Left cardiac atrium (tissue), 4 donors: Measurements from ENCODE around the gene CD63. TPM values are rescaled to one million over a fixed set of nuclear protein-coding genes. Genes with fewer than 3 reads are reported as not detected.

Experiments
- ATAC-seq, 2 donors: fragments of 200-7000 bp; cut with Tn5 transposase; one replicate each; pipeline ENCODE4 v1.9.1; 2020; ENCODE audit warnings: mild to moderate bottlenecking in 2 of 2, moderate library complexity in 2 of 2
- DNase-seq: peaks from one replicate; pipeline ENCODE4 v3.0.0-alpha.2; 2020
- intact Hi-C, 2 donors: fragments of 100-400 bp; cut with DNase I; formaldehyde crosslinking; loops; one replicate each; pipeline versions ENCODE4 v1.14.1 to v1.15.1; 2022 to 2023
- total RNA-seq, 2 donors: library from RNA; stranded (reverse); fragmentation: NEBNext Ultra II Directional; extraction: Animal tissue kit (Norgen Biotek cat#: 25700); gene quantifications; one replicate each; pipeline ENCODE4 v1.2.1, GENCODE V29; 2021
- donor health status: DM: no; HTN: yes; CAD: no.
- donor health status: DM: no; HTN: yes; CAD: no; lungs with severe emphysema.
- donor health status: DM: yes; HTN: yes; CAD: no.
- donor health status: Dilated cardiomyopathy.

CD63 gene
- total RNA-seq, 2 donors from 2014 or later, result 1,288 to 1,875 TPM

DNA sequence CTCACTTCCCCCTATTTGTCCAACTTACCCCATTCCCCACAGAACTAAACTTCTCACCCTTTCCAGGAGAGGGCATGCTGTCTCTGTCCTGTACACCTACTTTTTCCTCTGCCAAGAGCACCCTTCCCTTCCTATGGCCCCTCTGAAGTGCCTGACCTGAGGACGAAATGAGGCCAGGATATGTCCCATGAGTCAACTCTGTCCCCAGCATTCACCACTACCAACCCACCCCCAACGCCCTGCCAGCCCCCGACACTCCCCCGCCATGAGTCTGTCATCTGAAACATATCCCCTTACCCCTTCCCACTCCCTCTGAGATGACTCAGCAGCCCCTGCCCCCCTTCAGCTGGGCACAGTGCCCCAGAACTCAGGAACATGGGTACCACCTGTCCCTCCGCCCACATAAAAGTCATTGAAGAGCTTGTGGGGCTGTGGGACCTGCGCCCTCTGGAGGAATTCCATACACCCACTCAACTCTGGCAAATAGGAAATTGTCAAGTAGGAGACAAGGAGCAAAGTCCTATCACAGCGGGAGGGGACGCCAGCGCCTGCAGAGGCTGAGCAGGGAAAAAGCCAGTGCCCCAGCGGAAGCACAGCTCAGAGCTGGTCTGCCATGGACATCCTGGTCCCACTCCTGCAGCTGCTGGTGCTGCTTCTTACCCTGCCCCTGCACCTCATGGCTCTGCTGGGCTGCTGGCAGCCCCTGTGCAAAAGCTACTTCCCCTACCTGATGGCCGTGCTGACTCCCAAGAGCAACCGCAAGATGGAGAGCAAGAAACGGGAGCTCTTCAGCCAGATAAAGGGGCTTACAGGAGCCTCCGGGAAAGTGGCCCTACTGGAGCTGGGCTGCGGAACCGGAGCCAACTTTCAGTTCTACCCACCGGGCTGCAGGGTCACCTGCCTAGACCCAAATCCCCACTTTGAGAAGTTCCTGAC lies 47.4 kb downstream of the CD63 start:
- intact Hi-C loops, result loop anchor here in 1 of 2 donors (2.0 kb wide), 1 partner anchor 21 kb away; no protein-coding TSS in a partner anchor
- ATAC-seq (peak; percentile 75 to 76), DNase-seq (peak; percentile 71)

- DNase-seq (no peak), ATAC-seq (no peak)
- intact Hi-C loops, result loop anchor here in 1 of 2 donors (2.0 kb wide), 1 partner anchor 19 kb away; no protein-coding TSS in a partner anchor
These were observed 49.1 kb downstream of the CD63 start for GRCh38 chr12:55679691-55680090.

GRCh38 chr12:55676707-55677106 lies 52.1 kb downstream of the CD63 start:
- DNase-seq (no peak), ATAC-seq (no peak)
- intact Hi-C loops, result no loop called here

DNA sequence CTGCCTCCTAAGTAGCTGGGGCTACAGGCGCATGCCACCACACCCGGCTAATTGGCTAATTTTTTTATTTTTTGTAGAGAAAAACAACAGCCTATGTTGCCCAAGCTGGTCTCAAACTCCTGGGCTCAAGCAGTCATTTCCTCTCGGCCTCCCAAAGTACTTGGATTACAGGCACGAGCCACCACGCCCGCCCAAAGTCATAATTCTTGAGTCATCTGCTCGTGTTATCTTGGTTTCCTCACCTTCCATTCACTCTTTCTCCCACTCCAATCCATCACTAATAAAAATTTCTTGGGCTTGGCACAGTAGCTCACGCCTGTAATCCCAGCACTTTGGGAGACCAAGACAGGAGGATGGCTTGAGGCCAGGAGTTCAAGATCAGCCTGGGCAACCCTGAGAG lies 53.1 kb downstream of the CD63 start:
- intact Hi-C loops, result no loop called here
- peak in 1 of 2 donors; percentile 44 for ATAC-seq
- no peak for DNase-seq

Other genes starting within 250 kb of the CD63 start
- gene OR6C68, start 236.6 kb downstream of the CD63 start, total RNA-seq, result not detected
- not detected for gene OR6C4, start 179.4 kb downstream of the CD63 start, total RNA-seq
- not detected for gene OR2AP1, start 156.5 kb downstream of the CD63 start, total RNA-seq
- under 1 TPM; 0.68 TPM for gene OR10P1, start 92.1 kb downstream of the CD63 start, total RNA-seq
- gene ITGA7, start 21.1 kb downstream of the CD63 start, total RNA-seq, result 100 to 1,000 TPM; 395 to 448 TPM
- 100 to 1,000 TPM; 119 to 123 TPM for gene BLOC1S1, start 13.0 kb downstream of the CD63 start, total RNA-seq
- 10 to 100 TPM; 29.5 to 38.1 TPM for gene RDH5, start 8.6 kb downstream of the CD63 start, total RNA-seq
- 10 to 100 TPM; 12.0 to 14.2 TPM for gene GDF11, start 14.1 kb upstream of the CD63 start, total RNA-seq
- 10 to 100 TPM; 42.9 to 50.1 TPM for gene SARNP, start 88.7 kb upstream of the CD63 start, total RNA-seq
- 10 to 100 TPM; 21.4 to 24.0 TPM for gene ORMDL2, start 89.0 kb upstream of the CD63 start, total RNA-seq
- gene DNAJC14, start 100.6 kb upstream of the CD63 start, total RNA-seq, result 10 to 100 TPM; 20.3 to 21.3 TPM
- gene MMP19, start 113.9 kb upstream of the CD63 start, total RNA-seq, result 10 to 100 TPM; 11.1 to 23.3 TPM
- gene PYM1, start 198.9 kb upstream of the CD63 start, total RNA-seq, result 10 to 100 TPM; 16.0 to 21.2 TPM
- gene DGKA, start 202.2 kb upstream of the CD63 start, total RNA-seq, result 10 to 100 TPM; 17.3 to 19.8 TPM
- under 1 TPM; 0.65 to 0.81 TPM for gene PMEL, start 237.0 kb upstream of the CD63 start, total RNA-seq
- gene CDK2, start 237.8 kb upstream of the CD63 start, total RNA-seq, result 10 to 100 TPM; 14.1 to 18.2 TPM
- 100 to 1,000 TPM; 105 to 114 TPM for gene RAB5B, start 245.1 kb upstream of the CD63 start, total RNA-seq